ENCODE results near the gene SOX6. TPM values are rescaled to one million over a fixed set of nuclear protein-coding genes. Genes with fewer than 3 reads are reported as not detected.

Gene SOX6
- total RNA-seq, 1 experiment from 2014 or later = not detected

GRCh38 chr11:16338393-16338792 lies 18.0 kb downstream of the SOX6 start:
- Histone ChIP-seq H3K79me2 (ENCODE audit: insufficient read depth, low read length) (no peaks in the 10 kb centered on the region), H3K4me1 (ENCODE audit: insufficient read depth, low read length) (no peaks in the 10 kb centered on the region), H3K9ac (ENCODE audit: extremely low read depth, insufficient read length, low read length) (no peak overlapping the region), H3T11ph (ENCODE audit: low read length) (no peak overlapping the region), H2AFZ (ENCODE audit: low read length) (no peak overlapping the region), H2BK15ac (ENCODE audit: low read depth, low read length) (no peak overlapping the region), H3K14ac (ENCODE audit: insufficient read depth, low read length) (no peak overlapping the region), H3K79me1 (ENCODE audit: insufficient read depth, low read depth, low read length, poor library complexity, severe bottlenecking) (no peaks in the 10 kb centered on the region), H2BK120ac (ENCODE audit: low read depth, low read length, poor library complexity, severe bottlenecking) (no peak overlapping the region), H3K23me2 (ENCODE audit: insufficient read length, low read depth, low read length, poor library complexity, severe bottlenecking) (no peaks in the 10 kb centered on the region), H4K91ac (ENCODE audit: insufficient read length, low read depth, low read length) (no peak overlapping the region), H3K18ac (ENCODE audit: insufficient read length, low read depth, low read length) (no peak overlapping the region), H3K4ac (ENCODE audit: low read depth, low read length) (no peak overlapping the region), H2AK5ac (ENCODE audit: insufficient read length, low read length) (no peak overlapping the region), H3K9me3 (ENCODE audit: control insufficient read depth, low read depth, low read length) (no peaks in the 10 kb centered on the region), H3K56ac (ENCODE audit: insufficient read length, low read depth, low read length) (no peak overlapping the region), H2BK5ac (ENCODE audit: insufficient read length, low read length) (no peak overlapping the region), H2BK20ac (ENCODE audit: low read depth, low read length, poor library complexity, severe bottlenecking) (no peak overlapping the region), H3K27ac (ENCODE audit: insufficient read length, low read depth, low read length) (no peak overlapping the region), H2BK12ac (ENCODE audit: insufficient read length, low read depth, low read length) (no peak overlapping the region), H3K4me2 (ENCODE audit: insufficient read depth, insufficient read length, low read length) (no peak overlapping the region), H4K5ac (ENCODE audit: insufficient read length, low read depth, low read length) (no peak overlapping the region), H3K27me3 (ENCODE audit: insufficient read depth, low read length) (no peaks in the 10 kb centered on the region), H4K8ac (replicated peaks; ENCODE audit: insufficient read length, low read depth, low read length) (no peak overlapping the region), H3K23ac (ENCODE audit: insufficient read length, low read depth, low read length) (no peak overlapping the region), H4K20me1 (ENCODE audit: control insufficient read depth, insufficient read depth, insufficient read length) (no peaks in the 10 kb centered on the region)
- no peak overlapping the region for H3K27ac Mint-ChIP-seq
- WGBS (ENCODE audit: extremely low coverage, insufficient read length, low lambda C conversion rate) = no CpG with 5 or more reads among the region's 1 CpG
- peaks cover 3% of the 10 kb centered on the region; the same call in 1 of the 2 replicates for H3K27me3 Mint-ChIP-seq (ENCODE audit: low read depth)
- H3K9me3 Mint-ChIP-seq = no peaks in the 10 kb centered on the region
- H3K36me3 Mint-ChIP-seq (ENCODE audit: insufficient read depth in 1 of 3, low read depth in 3 of 3) = no peaks in the 10 kb centered on the region
- DNase-seq = no peak
- H3K4me1 Mint-ChIP-seq = no peaks in the 10 kb centered on the region
- no peak for TF ChIP-seq CTCF (conservative IDR thresholded peaks at IDR 0.05)
- H3K4me3 Mint-ChIP-seq = no peak overlapping the region
